NCI-H345 (cell line): Measurements from ENCODE around the gene NLN.
"Not testable (repeated sequence)": the region's sequence is repeated elsewhere in the genome, so short reads cannot be mapped to it uniquely, and the experiment has no call there.

ENCODE experiments used
- DNase-seq: peaks from one replicate; lab custom pipeline; 2025; lab: John Stamatoyannopoulos, UW

Gene NLN

GRCh38 chr5:65732046-65732445, 10.0 kb downstream of the NLN start:
- DNase-seq: not testable (repeated sequence)

- not testable (repeated sequence) for DNase-seq
These were observed 12.3 kb downstream of the NLN start for GRCh38 chr5:65734196-65734775.

- DNase-seq: no peak
These were observed 12.9 kb downstream of the NLN start for GRCh38 chr5:65734921-65735320.

- DNase-seq: no peak
These were observed 14.0 kb downstream of the NLN start for GRCh38 chr5:65736011-65736410.

GRCh38 chr5:65737842-65738241, 15.8 kb downstream of the NLN start:
- DNase-seq: no peak

- DNase-seq: no peak
These were observed 16.3 kb downstream of the NLN start for GRCh38 chr5:65738305-65738704.

- no peak for DNase-seq
These were observed 17.2 kb downstream of the NLN start for GRCh38 chr5:65739162-65739561.

GRCh38 chr5:65742565-65743231, 20.7 kb downstream of the NLN start:
- no peak for DNase-seq

- DNase-seq: no peak
These were observed 27.3 kb downstream of the NLN start for GRCh38 chr5:65749221-65749844.

GRCh38 chr5:65749956-65750355, 28.0 kb downstream of the NLN start:
- no peak for DNase-seq

- no peak for DNase-seq
These were observed 28.9 kb downstream of the NLN start for GRCh38 chr5:65750938-65751337.

- no peak for DNase-seq
These were observed 31.2 kb downstream of the NLN start for GRCh38 chr5:65753189-65753588.

GRCh38 chr5:65758546-65759144, 36.6 kb downstream of the NLN start:
- DNase-seq: no peak

GRCh38 chr5:65760504-65761275, 38.7 kb downstream of the NLN start:
- peak; percentile 42 for DNase-seq

GRCh38 chr5:65762234-65762633, 40.2 kb downstream of the NLN start:
- DNase-seq: no peak

- no peak for DNase-seq
These were observed 43.6 kb downstream of the NLN start for GRCh38 chr5:65765582-65765981.

GRCh38 chr5:65766175-65766574, 44.2 kb downstream of the NLN start:
- DNase-seq: no peak

GRCh38 chr5:65766781-65767180, 44.8 kb downstream of the NLN start:
- no peak for DNase-seq

GRCh38 chr5:65767565-65767964, 45.6 kb downstream of the NLN start:
- DNase-seq: no peak

GRCh38 chr5:65768723-65769346, 46.8 kb downstream of the NLN start:
- no peak for DNase-seq

GRCh38 chr5:65769539-65769938, 47.5 kb downstream of the NLN start:
- DNase-seq: no peak

GRCh38 chr5:65771266-65771665, 49.3 kb downstream of the NLN start:
- DNase-seq: no peak
